GM12878 (cell line): ENCODE measurements around the gene GPT2. TPM values are rescaled to one million over a fixed set of nuclear protein-coding genes. Genes with fewer than 3 reads are reported as not detected.

Experiments
- ATAC-seq: fragments of 200-7000 bp; cut with Tn5 transposase; 3 replicates; pipeline ENCODE4 v1.9.1; 2020; ENCODE audit warnings: mild to moderate bottlenecking, moderate library complexity
- BruUV-seq: library from RNA; stranded (reverse); fragments of 400-500 nt; replicated peaks from 2 replicates; lab custom pipeline; 2021; lab: Mats Ljungman, UMichigan
- CTCF ChIA-PET: fragments of 300-600 bp; sonication (Branson Sonifier 250); formaldehyde crosslinking; extraction: SDS; loops from one replicate; lab custom pipeline; 2021; ENCODE audit warnings: inconsistent platforms; lab: Yijun Ruan, JAX
- POLR2A ChIA-PET: fragments of 350-600 bp; formaldehyde crosslinking; extraction: SDS; loops from one replicate; lab custom pipeline; 2021; ENCODE audit warnings: inconsistent platforms; lab: Charles Lee
- RAD21 ChIA-PET: fragments of 300-600 bp; sonication (Branson Sonifier 250); formaldehyde crosslinking; loops from one replicate; lab custom pipeline; 2023; ENCODE audit warnings: antibody characterized with exemption; ENCODE audit not compliant: unreplicated experiment; lab: Charles Lee
- SMC1A ChIA-PET: fragments of 300-600 bp; sonication (Branson Sonifier 250); formaldehyde crosslinking; loops from one replicate; lab custom pipeline; 2023; ENCODE audit not compliant: unreplicated experiment, uncharacterized antibody; lab: Charles Lee
- DNase-seq: peaks from one replicate; pipeline ENCODE4 v3.0.0-alpha.2; 2011; ENCODE audit warnings: low read depth, low spot score
- FAIRE-seq: peaks from 3 replicates; lab custom pipeline; 2011; peaks lifted over from hg19 to GRCh38; lab: Jason Lieb, UNC
- H2AFZ ChIP-seq: 2 replicates; pipeline ENCODE4 v1.6.0; 2011; ENCODE audit warnings: low read depth, low read length, control low read depth; ENCODE audit not compliant: control insufficient read depth
- H3K27ac ChIP-seq: 2 replicates; pipeline ENCODE4 v1.5.1; 2011; ENCODE audit warnings: control low read depth; ENCODE audit not compliant: control insufficient read depth, insufficient read depth
- H3K27me3 ChIP-seq, 2 experiments: replicated peaks in 1 of 2; 2 replicates each; pipeline versions ENCODE4 v1.6.0 to v1.6.1; 2011; ENCODE audit warnings: low read length in 1 of 2; ENCODE audit not compliant: control insufficient read depth in 2 of 2, insufficient read depth in 2 of 2
- H3K36me3 ChIP-seq, 2 experiments: 2 replicates each; pipeline ENCODE4 v1.5.1; 2011; ENCODE audit warnings: low read length in 1 of 2; ENCODE audit not compliant: control insufficient read depth in 2 of 2, insufficient read depth in 2 of 2
- H3K4me1 ChIP-seq: 2 replicates; pipeline ENCODE4 v1.6.1; 2011; ENCODE audit warnings: mild to moderate bottlenecking, low read length, moderate library complexity, mixed read lengths; ENCODE audit not compliant: control insufficient read depth, insufficient read depth
- H3K4me2 ChIP-seq: 2 replicates; pipeline ENCODE4 v1.6.0; 2011; ENCODE audit warnings: control low read depth; ENCODE audit not compliant: control insufficient read depth, insufficient read depth
- H3K4me3 ChIP-seq: fragments of 200-600 bp; sonication (generic); 2 replicates; pipeline ENCODE4 v1.5.1; 2016
- H3K79me2 ChIP-seq: 2 replicates; pipeline ENCODE4 v1.6.0; 2011; ENCODE audit warnings: low read length; ENCODE audit not compliant: control insufficient read depth, insufficient read depth
- H3K9ac ChIP-seq: 2 replicates; pipeline ENCODE4 v1.8.0; 2011; ENCODE audit warnings: low read length, control low read depth, mixed read lengths; ENCODE audit not compliant: control insufficient read depth, insufficient read depth
- H3K9me3 ChIP-seq: replicated peaks from 3 replicates; pipeline ENCODE4 v1.5.1; 2011; ENCODE audit warnings: mild to moderate bottlenecking, low read length; ENCODE audit not compliant: control insufficient read depth, insufficient read depth
- H4K20me1 ChIP-seq: 2 replicates; pipeline ENCODE4 v1.6.0; 2011; ENCODE audit not compliant: control insufficient read depth, insufficient read depth
- BHLHE40 ChIP-seq, 2 experiments: fragments of 450-650 bp in 1 of 2; IDR thresholded peaks; 2 replicates each; pipeline ENCODE4 v1.6.1; 2011 to 2017; ENCODE audit warnings: low read depth in 2 of 2, borderline replicate concordance in 1 of 2, improper control_type of control experiment in 1 of 2, low read length in 1 of 2, mild to moderate bottlenecking in 1 of 2
- CREB1 ChIP-seq: IDR thresholded peaks from 2 replicates; pipeline ENCODE4 v1.6.1; 2012; ENCODE audit warnings: low read depth, mild to moderate bottlenecking, inconsistent platforms
- KAT2A ChIP-seq: conservative IDR thresholded peaks from 2 replicates; pipeline ENCODE4 v1.6.1; 2011; ENCODE audit warnings: low read depth, low read length; ENCODE audit not compliant: control insufficient read depth
- LARP7 ChIP-seq: fragments of 450-650 bp; IDR thresholded peaks from 2 replicates; pipeline ENCODE4 v1.6.1; 2017; ENCODE audit warnings: mild to moderate bottlenecking
- MEF2A ChIP-seq: IDR thresholded peaks from 2 replicates; pipeline ENCODE4 v1.6.1; 2011; ENCODE audit warnings: low read depth, mild to moderate bottlenecking, low read length, moderate library complexity; ENCODE audit not compliant: insufficient read depth
- RAD21 ChIP-seq: IDR thresholded peaks from 2 replicates; pipeline ENCODE4 v1.6.1; 2011; ENCODE audit warnings: mild to moderate bottlenecking, low read depth, low read length, moderate library complexity; ENCODE audit not compliant: insufficient read depth
- SMARCA5 ChIP-seq: fragments of 450-650 bp; IDR thresholded peaks from 2 replicates; pipeline ENCODE4 v1.6.1; 2017; ENCODE audit warnings: mild to moderate bottlenecking
- SMC3 ChIP-seq: IDR thresholded peaks from 2 replicates; pipeline ENCODE4 v1.6.1; 2011; ENCODE audit warnings: low read length, improper control_type of control experiment, borderline replicate concordance
- SREBF2 ChIP-seq: IDR thresholded peaks from 2 replicates; pipeline ENCODE4 v1.6.1; 2012; ENCODE audit warnings: mild to moderate bottlenecking, low read length
- SRF ChIP-seq, 2 experiments: IDR thresholded peaks; 2 replicates each; pipeline ENCODE4 v1.6.1; 2011; ENCODE audit warnings: low read depth in 2 of 2, low read length in 2 of 2, mild to moderate bottlenecking in 1 of 2, moderate library complexity in 1 of 2
- STAT1 ChIP-seq: fragments of 450-650 bp; conservative IDR thresholded peaks from 2 replicates; pipeline ENCODE4 v1.6.1; 2014; ENCODE audit warnings: antibody characterized with exemption, mild to moderate bottlenecking
- WRNIP1 ChIP-seq: IDR thresholded peaks from 2 replicates; pipeline ENCODE4 v1.6.1; 2011; ENCODE audit warnings: low read depth, low read length, improper control_type of control experiment, borderline replicate concordance
- YY1 ChIP-seq: IDR thresholded peaks from 2 replicates; pipeline ENCODE4 v1.6.1; 2011; ENCODE audit warnings: low read depth, mild to moderate bottlenecking, low read length
- WGBS: methylation state at CpG from one replicate; pipeline ENCODE4 v1.1.6; 2016; ENCODE audit warnings: low lambda C conversion rate; ENCODE audit not compliant: insufficient replicate concordance, insufficient coverage; ENCODE audit errors: missing lambda C conversion rate; 5-methylcytosine and 5-hydroxymethylcytosine counted together
- in situ Hi-C: fragments of 300-500 bp; cut with MboI; formaldehyde crosslinking; loops from 9 replicates; pipeline ENCODE4 v1.14.3; 2018; ENCODE audit warnings: mixed read lengths
- intact Hi-C: fragments of 100-400 bp; cut with micrococcal nuclease; formaldehyde crosslinking; loops from one replicate; pipeline ENCODE4 v1.14.2; 2022; ENCODE audit not compliant: unreplicated experiment
- polyA plus RNA-seq, 11 experiments: library from polyadenylated mRNA; depleted of rRNA in 4 of 11; unstranded in 6 of 11; stranded (reverse) in 5 of 11; fragments of >200 nt; fragmentation: Nextera tagmentation in 4 of 11; fragmentation: Illumina TruSeq in 1 of 11; extraction: Ambion mirVana in 4 of 11; extraction: Trizol in 1 of 11; gene quantifications; 1 replicate in 1 of 11; 2 replicates in 10 of 11; pipeline versions ENCODE4 v1.2.1 to v1.2.3, GENCODE V29; 2011 to 2016; ENCODE audit warnings: inconsistent platforms in 2 of 11, missing spikeins in 2 of 11, low read depth in 1 of 11
- total RNA-seq, 4 experiments: library from RNA; depleted of rRNA in 3 of 4; stranded (reverse); fragments of >200 nt in 3 of 4; fragmentation: Illumina TruSeq in 1 of 4; extraction: Trizol in 1 of 4; gene quantifications; 2 replicates each; pipeline versions ENCODE4 v1.2.1 to v1.2.3, GENCODE V29; 2013 to 2021
- TF ChIP-seq, protein P1 (sequence below), 3 experiments: IDR thresholded peaks in 2 of 3; conservative IDR thresholded peaks in 1 of 3; 2 replicates each; pipeline ENCODE4 v1.5.1; 2011; ENCODE audit warnings: low read depth in 3 of 3, low read length in 3 of 3, mild to moderate bottlenecking in 3 of 3, control low read depth in 2 of 3, moderate library complexity in 2 of 3, inconsistent platforms in 1 of 3, mixed read lengths in 1 of 3; ENCODE audit not compliant: control insufficient read depth in 2 of 3, insufficient read depth in 1 of 3; ENCODE audit errors: extremely low read depth in 1 of 3
- TF ChIP-seq, protein P2 (sequence below): fragments of 450-650 bp; IDR thresholded peaks from 2 replicates; pipeline ENCODE4 v1.6.1; 2016; ENCODE audit warnings: mild to moderate bottlenecking

GPT2 gene
- total and polyA plus RNA-seq, 10 of the 15 experiments (the other 5 are each of a cell fraction or from before 2014, with no cell fraction given), result 0.45 to 9.9 (median 4.3) TPM

DNA sequence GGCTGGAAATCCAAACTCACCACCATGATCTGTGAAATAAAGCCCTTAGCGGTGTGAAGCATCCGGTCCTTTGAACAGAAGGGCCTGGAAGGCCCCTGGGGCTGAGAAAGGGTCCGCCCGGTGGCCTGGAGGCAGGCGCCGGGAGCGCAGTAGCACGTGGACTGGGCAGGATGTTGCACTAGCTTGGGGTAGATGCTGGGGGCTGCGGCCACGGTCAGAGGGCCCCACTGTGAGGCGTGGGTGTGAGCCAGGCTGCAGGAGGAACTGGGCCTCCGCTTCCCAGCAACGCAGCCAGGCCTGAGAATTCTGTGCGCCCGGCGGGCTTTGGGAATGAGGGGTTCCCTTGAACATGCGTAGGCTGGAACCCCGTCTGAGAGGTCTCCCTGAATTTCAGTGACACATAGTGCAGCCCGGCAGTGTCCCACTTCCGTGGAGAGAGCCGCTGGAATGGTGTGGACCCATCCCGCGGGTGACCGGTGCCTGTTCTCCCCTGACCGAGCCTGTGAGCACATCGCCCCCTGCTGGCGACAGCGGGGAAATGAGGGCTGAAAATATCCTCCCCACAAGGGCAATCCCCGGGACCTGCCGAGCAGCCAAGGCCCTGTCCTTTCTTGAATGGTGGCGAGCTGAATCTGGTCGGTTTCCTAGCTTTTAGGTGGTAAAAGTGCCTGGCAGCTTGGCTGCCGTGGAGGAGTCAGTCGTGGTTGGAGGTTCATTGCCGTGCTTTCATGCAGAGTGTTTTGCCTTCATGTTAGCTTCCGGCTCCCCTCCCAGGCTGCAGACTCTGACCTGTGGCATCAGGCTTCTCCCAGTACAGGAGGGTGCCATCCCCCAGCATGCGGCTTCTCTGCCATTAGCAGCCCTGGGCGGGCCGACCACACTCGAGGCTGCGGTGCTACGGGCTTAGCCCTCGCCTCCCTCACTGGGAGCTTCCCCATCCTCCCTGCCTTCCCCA is 45.5 kb downstream of the GPT2 start:
- H2AFZ ChIP-seq, result no peak overlapping the region; the same call in 1 of the 2 replicates
- TF ChIP-seq KAT2A (no peak), SREBF2 (no peak), SRF (IDR thresholded peaks at IDR 0.05; ENCODE audit: low read depth in 2 of 2, low read length in 2 of 2) (peak in 1 of 2 experiments; percentile 40; a peak in 1 of 4 replicates), SMARCA5 (peak; percentile 74; the same call in 1 of the 2 replicates), STAT1 (no peak), BHLHE40 (IDR thresholded peaks at IDR 0.05; ENCODE audit: borderline replicate concordance in 1 of 2, low read depth in 2 of 2, low read length in 1 of 2) (0 out of 4 replicates have a peak, but pooled peaks of 1 of the 2 experiments have one; percentile 34), CREB1 (no peak), WRNIP1 (no peak), SMC3 (peak; percentile 90), LARP7 (0 out of 2 replicates have a peak, but pooled peaks have one; percentile 41), YY1 (peak; percentile 61; the same call in 1 of the 2 replicates), RAD21 (peak; percentile 81), MEF2A (no peak)
- TF ChIP-seq, protein P1, sequence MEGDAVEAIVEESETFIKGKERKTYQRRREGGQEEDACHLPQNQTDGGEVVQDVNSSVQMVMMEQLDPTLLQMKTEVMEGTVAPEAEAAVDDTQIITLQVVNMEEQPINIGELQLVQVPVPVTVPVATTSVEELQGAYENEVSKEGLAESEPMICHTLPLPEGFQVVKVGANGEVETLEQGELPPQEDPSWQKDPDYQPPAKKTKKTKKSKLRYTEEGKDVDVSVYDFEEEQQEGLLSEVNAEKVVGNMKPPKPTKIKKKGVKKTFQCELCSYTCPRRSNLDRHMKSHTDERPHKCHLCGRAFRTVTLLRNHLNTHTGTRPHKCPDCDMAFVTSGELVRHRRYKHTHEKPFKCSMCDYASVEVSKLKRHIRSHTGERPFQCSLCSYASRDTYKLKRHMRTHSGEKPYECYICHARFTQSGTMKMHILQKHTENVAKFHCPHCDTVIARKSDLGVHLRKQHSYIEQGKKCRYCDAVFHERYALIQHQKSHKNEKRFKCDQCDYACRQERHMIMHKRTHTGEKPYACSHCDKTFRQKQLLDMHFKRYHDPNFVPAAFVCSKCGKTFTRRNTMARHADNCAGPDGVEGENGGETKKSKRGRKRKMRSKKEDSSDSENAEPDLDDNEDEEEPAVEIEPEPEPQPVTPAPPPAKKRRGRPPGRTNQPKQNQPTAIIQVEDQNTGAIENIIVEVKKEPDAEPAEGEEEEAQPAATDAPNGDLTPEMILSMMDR (IDR thresholded peaks at IDR 0.05 in 2 of 3, conservative IDR thresholded peaks at IDR 0.05 in 1 of 3; ENCODE audit: control insufficient read depth in 2 of 3, extremely low read depth in 1 of 3, insufficient read depth in 1 of 3, low read depth in 3 of 3, low read length in 3 of 3), result peak; percentile 88 to 91 (median 91)
- TF ChIP-seq, protein P2, sequence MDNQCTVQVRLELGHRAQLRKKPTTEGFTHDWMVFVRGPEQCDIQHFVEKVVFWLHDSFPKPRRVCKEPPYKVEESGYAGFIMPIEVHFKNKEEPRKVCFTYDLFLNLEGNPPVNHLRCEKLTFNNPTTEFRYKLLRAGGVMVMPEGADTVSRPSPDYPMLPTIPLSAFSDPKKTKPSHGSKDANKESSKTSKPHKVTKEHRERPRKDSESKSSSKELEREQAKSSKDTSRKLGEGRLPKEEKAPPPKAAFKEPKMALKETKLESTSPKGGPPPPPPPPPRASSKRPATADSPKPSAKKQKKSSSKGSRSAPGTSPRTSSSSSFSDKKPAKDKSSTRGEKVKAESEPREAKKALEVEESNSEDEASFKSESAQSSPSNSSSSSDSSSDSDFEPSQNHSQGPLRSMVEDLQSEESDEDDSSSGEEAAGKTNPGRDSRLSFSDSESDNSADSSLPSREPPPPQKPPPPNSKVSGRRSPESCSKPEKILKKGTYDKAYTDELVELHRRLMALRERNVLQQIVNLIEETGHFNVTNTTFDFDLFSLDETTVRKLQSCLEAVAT, result no peak
- H4K20me1 ChIP-seq, result no peaks in the 10 kb centered on the region
- H3K27me3 ChIP-seq, result no peaks in the 10 kb centered on the region
- no peak overlapping the region for H3K4me2 ChIP-seq
- no peaks in the 10 kb centered on the region for H3K79me2 ChIP-seq
- no peaks in the 10 kb centered on the region for H3K9me3 ChIP-seq
- RAD21 ChIA-PET, result interaction anchor here (0.7 to 3.1 kb wide), 11 partner anchors 11 to 353 kb away, joined by 3 to 12 read pairs (median 4); no protein-coding TSS in a partner anchor
- in situ Hi-C loops (loop anchor here (5.0 kb wide), 1 partner anchor 257 kb away; no protein-coding TSS in a partner anchor), intact Hi-C loops (loop anchor here (1.0 to 2.0 kb wide), 2 partner anchors 75 to 375 kb away; no protein-coding TSS in a partner anchor)
- no peak overlapping the region for H3K27ac ChIP-seq
- ATAC-seq (peak; percentile 97), FAIRE-seq (peak; percentile 84), DNase-seq (no peak)
- no peaks in the 10 kb centered on the region for H3K4me1 ChIP-seq
- CTCF ChIA-PET, result interaction anchor here (0.6 to 5.7 kb wide), 32 partner anchors 9 to 1366 kb away, joined by 3 to 70 read pairs (median 4); no protein-coding TSS in a partner anchor
- POLR2A ChIA-PET, result no interaction called here
- BruUV-seq, result no TSS peak
- H3K4me3 ChIP-seq, result no peak overlapping the region
- SMC1A ChIA-PET, result interaction anchor here (1.1 to 2.3 kb wide), 8 partner anchors 9 to 256 kb away, joined by 4 to 31 read pairs (median 4); no protein-coding TSS in a partner anchor
- H3K36me3 ChIP-seq, result no peaks in the 10 kb centered on the region
- no peak overlapping the region for H3K9ac ChIP-seq
- 52% methylated on average over 43 of the region's 43 CpGs for WGBS
